Measurements from ENCODE around the gene RNF215.

RNF215 gene

DNA sequence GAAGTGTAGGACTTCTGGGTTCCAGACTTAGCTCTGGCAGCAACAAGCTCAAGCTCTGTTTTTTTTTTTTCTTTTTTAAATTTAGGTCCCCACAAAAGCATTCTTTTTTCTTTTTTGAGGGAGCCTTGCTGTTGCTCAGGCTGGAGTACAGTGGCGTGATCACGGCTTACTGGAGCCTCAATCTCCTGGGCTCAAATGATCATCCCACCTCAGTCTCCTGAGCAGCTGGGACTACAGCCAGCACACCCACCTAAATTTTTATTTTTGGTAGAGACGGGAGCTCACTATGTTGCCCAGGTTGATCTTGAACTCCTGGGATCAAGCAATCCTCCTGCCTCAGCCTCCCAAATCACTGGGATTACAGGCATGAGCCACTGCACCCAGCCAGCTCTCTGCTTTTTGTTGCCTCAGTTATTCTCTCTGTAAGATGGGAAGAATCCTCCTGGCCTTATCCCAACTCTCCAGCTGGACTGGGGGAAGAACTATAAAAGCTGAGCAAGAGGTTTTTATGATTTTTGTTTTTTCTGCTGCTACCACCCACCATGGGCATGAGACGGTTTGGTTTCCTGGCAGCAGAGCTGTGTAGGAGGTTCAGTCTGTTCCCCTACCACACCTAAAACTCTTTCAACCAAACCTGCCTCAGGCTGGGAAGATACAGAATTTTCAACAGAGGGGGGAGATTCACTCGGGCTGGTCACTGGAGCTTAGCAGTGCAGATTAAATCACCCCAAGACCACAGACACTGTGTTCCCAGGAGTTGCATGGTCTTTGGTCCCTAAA, 26.7 kb upstream of the RNF215 start:
- no peak for DNase-seq (ENCODE audit: low read depth)
- no peak overlapping the region for H3K4me3 ChIP-seq (ENCODE audit: control insufficient read depth, low read depth, low read length)
- TF ChIP-seq, protein P1, sequence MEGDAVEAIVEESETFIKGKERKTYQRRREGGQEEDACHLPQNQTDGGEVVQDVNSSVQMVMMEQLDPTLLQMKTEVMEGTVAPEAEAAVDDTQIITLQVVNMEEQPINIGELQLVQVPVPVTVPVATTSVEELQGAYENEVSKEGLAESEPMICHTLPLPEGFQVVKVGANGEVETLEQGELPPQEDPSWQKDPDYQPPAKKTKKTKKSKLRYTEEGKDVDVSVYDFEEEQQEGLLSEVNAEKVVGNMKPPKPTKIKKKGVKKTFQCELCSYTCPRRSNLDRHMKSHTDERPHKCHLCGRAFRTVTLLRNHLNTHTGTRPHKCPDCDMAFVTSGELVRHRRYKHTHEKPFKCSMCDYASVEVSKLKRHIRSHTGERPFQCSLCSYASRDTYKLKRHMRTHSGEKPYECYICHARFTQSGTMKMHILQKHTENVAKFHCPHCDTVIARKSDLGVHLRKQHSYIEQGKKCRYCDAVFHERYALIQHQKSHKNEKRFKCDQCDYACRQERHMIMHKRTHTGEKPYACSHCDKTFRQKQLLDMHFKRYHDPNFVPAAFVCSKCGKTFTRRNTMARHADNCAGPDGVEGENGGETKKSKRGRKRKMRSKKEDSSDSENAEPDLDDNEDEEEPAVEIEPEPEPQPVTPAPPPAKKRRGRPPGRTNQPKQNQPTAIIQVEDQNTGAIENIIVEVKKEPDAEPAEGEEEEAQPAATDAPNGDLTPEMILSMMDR (IDR thresholded peaks at IDR 0.05; ENCODE audit: control insufficient read depth, insufficient read depth, low read depth, low read length, missing control alignments), result no peak

DNA sequence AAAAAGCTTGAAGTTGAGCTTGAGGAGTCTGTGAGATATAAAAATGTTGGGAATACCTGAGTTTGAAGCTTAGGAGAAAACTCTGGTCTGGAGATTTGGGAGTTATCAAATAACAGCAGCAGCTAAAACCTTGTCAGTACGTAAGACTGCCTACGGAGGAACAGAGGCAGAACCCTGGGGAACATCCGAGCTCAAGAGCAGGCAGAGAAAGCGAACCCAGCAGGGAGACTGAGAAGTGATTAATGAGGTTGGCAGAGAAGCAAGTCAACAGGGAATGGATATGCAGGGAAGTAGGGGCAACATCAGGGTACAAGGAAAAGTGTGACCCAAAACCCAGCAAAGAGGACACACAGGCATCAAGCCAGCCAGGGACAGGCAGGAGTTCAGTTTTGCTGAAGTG, 25.8 kb upstream of the RNF215 start:
- no peak overlapping the region for H3K4me3 ChIP-seq (ENCODE audit: control insufficient read depth, low read depth, low read length)
- TF ChIP-seq, protein P1 (IDR thresholded peaks at IDR 0.05; ENCODE audit: control insufficient read depth, insufficient read depth, low read depth, low read length, missing control alignments), result no peak

DNA sequence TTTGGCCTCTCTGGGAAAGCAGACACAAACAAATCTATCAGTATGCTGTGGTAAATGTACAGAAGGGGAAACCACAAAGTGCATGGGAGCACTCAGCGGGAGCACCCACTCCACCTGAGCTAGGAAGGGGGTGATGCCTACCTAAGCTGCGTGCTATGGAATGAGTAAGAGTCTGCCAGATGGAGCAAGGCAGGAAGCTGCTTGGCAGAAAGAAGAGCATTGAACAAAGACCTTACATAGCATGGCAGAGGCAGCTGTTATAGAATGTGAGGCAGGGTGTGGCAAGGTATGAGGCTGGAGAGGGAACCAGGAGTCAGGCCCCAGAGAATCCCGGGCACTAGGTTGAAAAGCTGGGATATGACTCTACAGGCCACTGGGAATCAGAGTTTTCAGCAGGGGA, 24.6 kb upstream of the RNF215 start:
- H3K4me3 ChIP-seq (ENCODE audit: control insufficient read depth, low read depth, low read length), result no peak overlapping the region
- no peak for DNase-seq (ENCODE audit: low read depth)
- TF ChIP-seq, protein P1 (IDR thresholded peaks at IDR 0.05; ENCODE audit: control insufficient read depth, insufficient read depth, low read depth, low read length, missing control alignments), result no peak

More for the DNA sequence above, 25.8 kb upstream of the RNF215 start:
- no peak for DNase-seq (ENCODE audit: low read depth)

DNA sequence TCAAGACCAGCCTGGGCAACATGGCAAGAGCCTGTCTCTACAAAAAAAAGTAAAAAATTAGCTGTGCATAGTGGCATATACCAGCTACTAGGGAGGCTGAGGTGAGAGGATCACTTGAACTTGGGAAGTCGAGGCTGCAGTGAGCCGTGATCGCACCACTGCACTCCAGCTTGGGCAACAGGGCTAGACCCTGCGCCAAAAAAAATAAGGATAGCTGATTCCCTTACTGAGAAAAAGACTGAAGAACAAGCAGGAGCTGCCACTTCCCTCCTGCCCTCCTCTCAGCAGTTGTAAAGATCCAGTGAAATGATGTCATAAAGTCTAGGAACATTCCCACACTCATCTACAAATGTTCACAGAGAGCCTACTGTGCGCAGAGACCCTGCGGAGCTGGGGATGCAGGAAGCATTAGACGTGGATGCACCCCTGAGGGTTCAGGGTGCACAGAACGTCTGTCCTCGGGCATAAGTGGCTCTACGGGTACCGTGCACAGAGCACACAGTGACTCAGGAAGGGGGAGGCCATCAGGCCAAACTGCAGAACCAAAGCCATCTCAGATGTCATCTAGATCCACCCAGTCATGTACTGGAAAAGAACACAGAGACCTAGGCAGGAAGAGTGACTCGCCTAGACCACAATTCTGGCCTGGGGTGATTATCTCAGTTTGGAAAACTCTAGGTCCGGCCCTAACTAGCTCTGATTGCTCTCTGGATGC, 21.3 kb upstream of the RNF215 start:
- H3K4me3 ChIP-seq (ENCODE audit: control insufficient read depth, low read depth, low read length), result no peak overlapping the region
- DNase-seq (ENCODE audit: low read depth), result peak; percentile 33
- TF ChIP-seq, protein P1 (IDR thresholded peaks at IDR 0.05; ENCODE audit: control insufficient read depth, insufficient read depth, low read depth, low read length, missing control alignments), result no peak

DNA sequence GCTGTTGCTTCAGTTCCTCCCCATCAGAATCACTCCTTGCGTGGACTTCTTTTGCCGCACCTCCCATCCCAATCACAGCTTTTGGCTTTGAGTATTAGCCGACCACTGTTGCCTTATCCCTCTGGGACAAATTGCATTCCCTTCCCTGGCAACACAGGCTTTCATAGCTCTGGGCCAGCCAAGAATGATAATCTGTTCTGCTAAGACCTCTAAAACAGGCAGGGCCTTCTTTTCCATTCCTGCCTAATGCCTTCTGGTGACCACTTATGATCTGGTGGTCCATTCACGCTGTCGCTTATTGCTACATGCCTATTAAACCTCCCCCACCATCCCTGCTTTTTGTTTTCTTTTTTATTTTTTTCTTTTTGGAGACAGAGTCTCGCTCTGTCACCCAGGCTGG, 19.2 kb upstream of the RNF215 start:
- no peak overlapping the region for H3K4me3 ChIP-seq (ENCODE audit: control insufficient read depth, low read depth, low read length)
- DNase-seq (ENCODE audit: low read depth), result no peak
- TF ChIP-seq, protein P1 (IDR thresholded peaks at IDR 0.05; ENCODE audit: control insufficient read depth, insufficient read depth, low read depth, low read length, missing control alignments), result no peak

DNA sequence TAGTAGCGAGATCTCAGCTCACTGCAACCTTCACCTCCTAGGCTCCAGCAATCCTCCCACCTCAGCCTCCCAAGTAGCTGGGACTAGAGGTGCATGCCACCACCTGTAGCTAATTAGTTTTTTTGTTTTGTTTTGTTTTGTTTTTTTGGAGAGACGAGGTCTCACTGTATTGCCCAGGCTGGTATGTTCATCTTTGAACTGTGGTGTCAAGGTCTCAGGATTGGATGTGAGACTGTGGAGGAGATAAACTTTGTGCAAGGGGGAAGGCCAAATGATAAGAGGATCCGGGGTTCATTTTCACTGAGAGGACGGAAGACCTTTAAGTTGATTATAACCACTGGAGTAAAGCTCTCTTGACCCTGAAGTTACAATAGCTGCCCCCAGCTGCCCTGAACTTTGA, 18.5 kb upstream of the RNF215 start:
- TF ChIP-seq, protein P1 (IDR thresholded peaks at IDR 0.05; ENCODE audit: control insufficient read depth, insufficient read depth, low read depth, low read length, missing control alignments), result no peak
- DNase-seq (ENCODE audit: low read depth), result no peak
- H3K4me3 ChIP-seq (ENCODE audit: control insufficient read depth, low read depth, low read length), result no peak overlapping the region

Data from AG09309 (cell line).